ENCODE measurements around the gene PTPRM.

GRCh38 chr18:7586379-7586778 lies 19.3 kb downstream of the PTPRM start:
- TF ChIP-seq YY1 (IDR thresholded peaks at IDR 0.05; ENCODE audit: insufficient read depth, insufficient read length) = no peak
- TF ChIP-seq ZNF274 (IDR thresholded peaks at IDR 0.05; ENCODE audit: low read depth, low read length) = no peak
